Measurements from ENCODE around the gene IQCK. TPM values are rescaled to one million over a fixed set of nuclear protein-coding genes. Genes with fewer than 3 reads are reported as not detected.

IQCK gene
- total RNA-seq, 1 donor from 2014 or later, result 19.2 TPM

- Histone ChIP-seq H3K36me3 (peaks cover 0 to 47% of the 10 kb centered on the region in 2 donors), H3K9me3 (no peaks in the 10 kb centered on the region), H3K27me3 (no peaks in the 10 kb centered on the region), H3K27ac (no peak overlapping the region), H3K4me1 (no peaks in the 10 kb centered on the region), H3K4me3 (no peak overlapping the region)
- TF ChIP-seq POLR2AphosphoS5 (IDR thresholded peaks at IDR 0.05; ENCODE audit: insufficient read depth in 1 of 2, low read depth in 1 of 2) (no peak), CTCF (IDR thresholded peaks at IDR 0.05) (no peak), POLR2A (IDR thresholded peaks at IDR 0.05) (no peak)
- intact Hi-C loops (cut with DNase I), result no loop called here
- no peak for DNase-seq (ENCODE audit: extremely low spot score in 2 of 2)
Measured at GRCh38 chr16:19685176-19685575, 32.9 kb upstream of the IQCK start.

- DNase-seq (ENCODE audit: extremely low spot score in 2 of 2), result no peak
- Histone ChIP-seq H3K4me1 (no peaks in the 10 kb centered on the region), H3K27ac (no peak overlapping the region), H3K9me3 (no peaks in the 10 kb centered on the region), H3K36me3 (peaks cover 0 to 54% of the 10 kb centered on the region in 2 donors), H3K27me3 (no peaks in the 10 kb centered on the region), H3K4me3 (no peak overlapping the region)
- no peak for TF ChIP-seq POLR2AphosphoS5 (IDR thresholded peaks at IDR 0.05; ENCODE audit: insufficient read depth in 1 of 2, low read depth in 1 of 2)
- intact Hi-C loops (cut with DNase I), result no loop called here
Measured at GRCh38 chr16:19687279-19687678, 30.8 kb upstream of the IQCK start.

- H3K4me1 ChIP-seq, result no peaks in the 10 kb centered on the region
- H3K27me3 ChIP-seq, result no peaks in the 10 kb centered on the region
- H3K9me3 ChIP-seq, result no peaks in the 10 kb centered on the region
- DNase-seq (ENCODE audit: extremely low spot score in 2 of 2), result no peak
- peaks cover 0 to 41% of the 10 kb centered on the region in 2 donors for H3K36me3 ChIP-seq
- TF ChIP-seq POLR2A (IDR thresholded peaks at IDR 0.05) (no peak), POLR2AphosphoS5 (IDR thresholded peaks at IDR 0.05; ENCODE audit: insufficient read depth in 1 of 2, low read depth in 1 of 2) (no peak), CTCF (IDR thresholded peaks at IDR 0.05) (no peak)
- no peak overlapping the region for H3K27ac ChIP-seq
- intact Hi-C loops (cut with DNase I), result no loop called here
- no peak overlapping the region for H3K4me3 ChIP-seq
Measured at GRCh38 chr16:19688396-19689024, 29.6 kb upstream of the IQCK start.

GRCh38 chr16:19689342-19689741 is 28.7 kb upstream of the IQCK start:
- intact Hi-C loops (cut with DNase I), result no loop called here
- Histone ChIP-seq H3K36me3 (peaks cover 0 to 33% of the 10 kb centered on the region in 2 donors), H3K4me3 (no peak overlapping the region), H3K4me1 (no peaks in the 10 kb centered on the region), H3K9me3 (no peaks in the 10 kb centered on the region), H3K27ac (peak overlapping the region; percentile 69), H3K27me3 (no peaks in the 10 kb centered on the region)
- TF ChIP-seq CTCF (IDR thresholded peaks at IDR 0.05) (no peak), POLR2A (IDR thresholded peaks at IDR 0.05) (no peak), POLR2AphosphoS5 (IDR thresholded peaks at IDR 0.05; ENCODE audit: insufficient read depth in 1 of 2, low read depth in 1 of 2) (no peak)
- no peak for DNase-seq (ENCODE audit: extremely low spot score in 2 of 2)

GRCh38 chr16:19690196-19690595 is 27.9 kb upstream of the IQCK start:
- TF ChIP-seq POLR2AphosphoS5 (IDR thresholded peaks at IDR 0.05; ENCODE audit: insufficient read depth in 1 of 2, low read depth in 1 of 2) (no peak), POLR2A (IDR thresholded peaks at IDR 0.05) (no peak), CTCF (IDR thresholded peaks at IDR 0.05) (no peak)
- intact Hi-C loops (cut with DNase I), result no loop called here
- Histone ChIP-seq H3K27ac (peak overlapping the region; percentile 69), H3K27me3 (no peaks in the 10 kb centered on the region), H3K36me3 (peaks cover 0 to 24% of the 10 kb centered on the region in 2 donors), H3K9me3 (no peaks in the 10 kb centered on the region), H3K4me1 (no peaks in the 10 kb centered on the region), H3K4me3 (no peak overlapping the region)
- no peak for DNase-seq (ENCODE audit: extremely low spot score in 2 of 2)

All from vagina (tissue), 2 donors.